HG03460 (cell line): Measurements from ENCODE around the gene DMXL1.
"Not testable (repeated sequence)": the region's sequence is repeated elsewhere in the genome, so short reads cannot be mapped to it uniquely, and the experiment has no call there.

ENCODE experiments used
- ATAC-seq: cut with Tn5 transposase; IDR thresholded peaks from one replicate; pipeline ENCODE4 v1.9.1; 2021; ENCODE audit not compliant: unreplicated experiment

The DMXL1 gene

DNA sequence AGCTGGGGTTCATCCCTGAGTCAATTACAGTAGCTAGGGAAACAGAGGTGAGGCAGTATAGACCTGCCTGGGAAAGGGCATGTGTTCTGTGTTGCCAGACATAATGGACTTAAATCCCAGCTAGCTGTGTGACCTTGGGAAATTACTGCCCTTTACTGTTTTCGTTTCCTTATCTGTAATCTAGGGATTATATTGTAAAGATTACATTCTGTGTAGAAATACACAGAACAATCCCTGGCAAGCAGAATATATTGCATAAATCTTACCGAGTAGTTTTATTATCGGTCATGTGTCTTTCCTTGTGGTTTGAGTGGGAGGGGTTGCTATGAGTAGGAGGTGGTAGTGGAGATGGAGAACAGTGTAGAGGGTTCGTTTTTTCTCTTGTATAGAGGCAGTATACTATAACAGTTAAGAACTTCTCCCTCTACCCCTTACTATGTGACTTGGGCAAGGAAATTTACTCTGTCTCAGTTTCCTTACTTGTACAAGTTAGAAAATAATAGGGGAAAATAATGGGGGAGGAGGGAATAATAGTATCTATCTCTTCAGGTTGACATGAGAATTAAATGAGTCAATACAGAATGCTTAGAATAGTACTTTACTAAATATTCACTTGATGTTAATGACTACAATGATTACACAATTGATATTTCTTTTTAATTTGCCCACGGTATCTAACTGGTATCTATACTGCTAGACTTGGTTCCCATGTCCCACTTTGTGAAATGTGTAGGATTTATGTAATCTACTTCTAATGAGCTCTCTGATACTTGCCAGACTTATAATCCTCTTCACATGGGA lies 7.1 kb upstream of the DMXL1 start:
- ATAC-seq, result no peak

GRCh38 chr5:119067450-119067849 lies 3.4 kb upstream of the DMXL1 start:
- no peak for ATAC-seq

DNA sequence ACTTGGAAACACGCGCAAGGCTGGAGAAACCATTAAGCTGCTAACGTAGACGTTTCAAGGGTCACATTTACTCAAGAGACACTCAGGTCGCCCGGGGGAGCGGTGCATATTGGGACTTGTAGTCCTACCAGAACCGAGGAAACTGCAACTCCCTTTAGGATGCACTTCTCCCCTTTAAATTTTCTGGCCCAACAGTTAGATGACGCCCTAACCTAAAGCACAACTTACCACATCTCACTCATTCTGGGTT lies 384 bp upstream of the DMXL1 start:
- ATAC-seq, result peak; percentile 51

GRCh38 chr5:119071561-119071995 lies 691 bp downstream of the DMXL1 start:
- peak; percentile 4 for ATAC-seq

- no peak for ATAC-seq
Measured at GRCh38 chr5:119072496-119072895, 1.6 kb downstream of the DMXL1 start.

- ATAC-seq, result not testable (repeated sequence)
Measured at GRCh38 chr5:119073746-119074337, 3.0 kb downstream of the DMXL1 start.

DNA sequence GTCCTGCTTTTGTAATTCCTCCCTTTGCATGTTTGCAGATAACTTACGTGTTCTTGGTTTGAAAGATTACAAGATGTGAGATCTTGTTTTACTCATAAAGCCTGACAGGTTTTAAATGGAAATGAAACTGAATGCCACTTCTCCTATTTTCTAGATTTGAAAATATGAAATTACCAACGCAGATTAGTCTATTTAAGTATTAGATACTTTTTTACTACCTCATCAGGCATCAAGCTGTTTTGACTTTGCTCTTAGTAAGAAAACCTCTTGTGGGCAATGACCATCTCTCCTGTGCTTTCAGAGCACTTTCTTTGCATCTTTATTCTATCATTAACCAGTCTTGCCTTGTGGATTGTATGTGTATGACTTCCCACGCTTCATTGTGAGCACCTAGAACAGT lies 3.5 kb downstream of the DMXL1 start:
- ATAC-seq, result peak; percentile 31

- not testable (repeated sequence) for ATAC-seq
Measured at GRCh38 chr5:119075269-119075668, 4.4 kb downstream of the DMXL1 start.

- no peak for ATAC-seq
Measured at GRCh38 chr5:119076080-119076479, 5.2 kb downstream of the DMXL1 start.

GRCh38 chr5:119077444-119077843 lies 6.6 kb downstream of the DMXL1 start:
- no peak for ATAC-seq

GRCh38 chr5:119078071-119078846 lies 7.4 kb downstream of the DMXL1 start:
- no peak for ATAC-seq

GRCh38 chr5:119078861-119079260 lies 8.0 kb downstream of the DMXL1 start:
- no peak for ATAC-seq

DNA sequence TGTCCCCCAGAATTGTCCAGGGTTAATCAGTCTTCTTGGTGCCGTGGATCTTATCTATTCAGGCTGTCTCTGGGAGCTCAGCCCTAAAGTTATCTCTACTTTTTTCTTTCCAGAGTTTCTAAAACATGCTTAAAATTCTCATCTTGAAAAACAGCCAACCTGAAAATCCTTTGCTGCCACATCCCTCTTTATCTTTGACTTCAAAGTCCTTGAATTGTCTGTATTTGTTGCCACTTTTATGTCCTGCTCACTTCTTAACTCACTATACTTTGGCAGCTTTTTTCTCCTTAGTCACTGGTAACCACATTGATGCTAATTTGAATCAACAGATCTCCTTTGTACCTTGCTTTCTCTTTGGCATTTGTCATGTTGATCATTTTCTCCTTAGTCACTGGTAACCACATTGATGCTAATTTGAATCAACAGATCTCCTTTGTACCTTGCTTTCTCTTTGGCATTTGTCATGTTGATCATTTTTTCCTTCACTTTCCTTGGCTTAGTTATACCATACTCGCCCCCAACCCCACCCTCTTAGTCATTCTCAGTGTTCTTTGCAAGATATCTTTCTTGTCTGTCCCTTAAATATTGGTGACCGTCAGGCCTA lies 8.5 kb downstream of the DMXL1 start:
- ATAC-seq, result peak; percentile 33

DNA sequence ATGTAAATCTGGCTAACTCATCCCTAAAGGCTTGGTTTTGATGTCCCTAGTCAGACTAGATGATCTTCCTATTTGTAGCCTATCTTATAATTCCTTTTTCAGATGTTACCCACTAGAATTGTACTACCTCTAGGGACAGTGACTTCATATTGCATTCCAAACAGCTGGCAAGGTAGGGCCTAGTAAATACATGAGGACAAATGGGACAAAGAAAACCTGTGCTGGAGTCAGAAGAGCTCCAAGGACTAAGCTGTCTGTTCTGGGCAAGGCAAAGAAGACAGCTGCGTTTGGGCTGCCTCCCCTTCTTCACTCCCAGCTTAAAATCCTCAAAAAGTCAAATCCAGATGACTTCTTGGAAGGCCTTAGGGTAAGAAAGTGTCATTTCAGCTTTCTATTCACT lies 10.0 kb downstream of the DMXL1 start:
- ATAC-seq, result no peak

DNA sequence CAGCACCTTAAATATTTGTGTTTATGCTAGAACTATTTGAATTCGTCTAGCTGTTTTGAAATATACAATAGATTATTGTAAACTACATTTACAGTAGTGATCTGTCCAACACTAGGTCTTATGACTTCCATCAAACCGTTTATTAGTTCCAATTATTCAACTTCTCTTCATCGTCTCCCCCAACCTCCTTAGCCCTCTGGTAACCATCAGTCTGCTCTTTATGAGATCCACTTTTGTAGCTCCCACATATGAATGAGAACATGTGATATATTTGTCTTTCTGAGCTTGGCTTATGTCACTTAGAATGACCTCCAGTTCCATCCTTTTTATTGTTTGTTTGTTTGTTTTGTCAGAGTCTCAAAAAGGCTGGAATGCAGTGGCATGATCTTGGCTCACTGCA lies 11.8 kb downstream of the DMXL1 start:
- ATAC-seq, result no peak

- peak; percentile 49 for ATAC-seq
Measured at GRCh38 chr5:119083679-119084078, 12.8 kb downstream of the DMXL1 start.

GRCh38 chr5:119088438-119088837 lies 17.6 kb downstream of the DMXL1 start:
- ATAC-seq, result no peak

DNA sequence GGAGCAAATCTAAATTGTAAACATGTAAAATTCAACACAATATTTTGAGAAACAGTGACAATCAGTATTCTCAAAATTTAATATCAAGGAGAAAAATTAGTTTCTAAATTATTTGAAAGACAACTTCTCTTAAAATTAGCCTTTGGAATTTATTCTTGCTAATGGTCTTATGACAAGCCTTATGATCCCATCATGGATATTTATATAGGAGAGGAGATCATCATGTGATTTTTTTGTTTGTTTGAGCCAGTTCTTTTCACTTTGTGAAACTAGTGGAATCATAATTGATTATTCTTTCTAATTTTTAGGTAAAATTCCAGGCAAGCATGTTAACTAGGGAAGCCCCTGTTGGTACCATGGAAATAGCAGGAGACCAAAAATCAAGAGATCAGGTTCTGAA lies 24.7 kb downstream of the DMXL1 start:
- ATAC-seq, result no peak

GRCh38 chr5:119105971-119106370 lies 35.1 kb downstream of the DMXL1 start:
- ATAC-seq, result no peak

DNA sequence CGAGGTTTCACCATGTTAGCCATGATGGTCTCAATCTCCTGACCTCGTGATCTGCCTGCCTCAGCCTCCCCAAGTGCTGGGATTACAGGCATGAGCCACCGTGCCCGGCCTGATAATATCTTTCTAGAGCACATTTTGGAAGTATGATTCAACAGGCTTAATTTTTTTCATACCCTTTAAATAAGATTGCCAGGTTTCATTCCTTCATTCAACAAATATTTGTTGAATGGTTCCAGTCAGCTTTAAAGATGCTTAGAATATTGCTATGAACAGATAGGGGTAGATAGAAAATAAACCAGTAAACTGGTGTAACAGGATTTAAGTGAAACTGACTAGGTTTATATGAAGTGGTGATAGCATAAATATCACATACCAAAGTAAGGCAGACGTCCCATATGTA lies 41.3 kb downstream of the DMXL1 start:
- no peak for ATAC-seq

DNA sequence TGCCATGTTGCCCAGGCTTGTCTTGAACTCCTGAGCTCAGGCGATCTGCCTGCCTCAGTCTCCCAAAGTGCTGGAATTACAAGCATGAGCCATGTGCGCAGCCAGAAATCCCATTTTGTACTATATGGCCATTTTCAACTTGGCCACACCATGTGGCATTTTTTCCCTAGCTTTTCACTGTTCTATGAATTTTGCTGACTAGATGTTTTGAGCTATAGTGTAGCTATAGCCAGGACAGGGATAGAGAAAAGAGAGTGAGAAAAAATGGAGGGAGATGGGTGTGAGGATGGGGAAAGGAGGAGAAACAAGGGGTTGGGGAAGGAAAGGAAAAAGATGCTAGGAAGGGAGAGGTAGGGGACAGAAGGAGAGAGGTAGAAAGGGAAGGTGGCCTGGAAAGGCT lies 46.4 kb downstream of the DMXL1 start:
- ATAC-seq, result no peak

- no peak for ATAC-seq
Measured at GRCh38 chr5:119118000-119118399, 47.1 kb downstream of the DMXL1 start.
